HG02981 (cell line): Measurements from ENCODE around the gene DNAJB6.

Experiments used
- ATAC-seq: cut with Tn5 transposase; IDR thresholded peaks from one replicate; pipeline ENCODE4 v1.9.1; 2021; ENCODE audit warnings: mild to moderate bottlenecking, moderate library complexity; ENCODE audit not compliant: unreplicated experiment

DNAJB6 gene

DNA sequence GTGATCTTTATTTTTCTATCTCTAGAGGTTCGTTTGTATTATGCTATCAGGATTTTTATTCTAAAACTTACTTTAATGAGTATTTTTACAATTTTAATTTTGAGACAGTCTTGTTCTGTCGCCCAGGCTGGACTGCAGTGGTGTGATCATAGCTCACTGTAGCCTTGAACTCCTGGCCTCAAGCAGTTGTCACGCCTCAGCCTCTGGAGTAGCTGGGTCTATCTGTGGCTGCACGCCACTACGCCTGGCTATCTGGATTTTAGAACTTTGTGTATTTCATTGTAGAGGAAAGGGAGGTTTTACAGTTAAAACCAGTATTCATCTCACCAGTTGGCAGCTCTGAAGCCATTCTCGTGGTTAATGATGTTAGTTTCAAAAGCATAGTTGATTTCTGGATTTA, 25.9 kb downstream of the DNAJB6 start:
- no peak for ATAC-seq

GRCh38 chr7:157366722-157367121, 29.9 kb downstream of the DNAJB6 start:
- ATAC-seq, result no peak

GRCh38 chr7:157368955-157369354, 32.2 kb downstream of the DNAJB6 start:
- ATAC-seq, result no peak

DNA sequence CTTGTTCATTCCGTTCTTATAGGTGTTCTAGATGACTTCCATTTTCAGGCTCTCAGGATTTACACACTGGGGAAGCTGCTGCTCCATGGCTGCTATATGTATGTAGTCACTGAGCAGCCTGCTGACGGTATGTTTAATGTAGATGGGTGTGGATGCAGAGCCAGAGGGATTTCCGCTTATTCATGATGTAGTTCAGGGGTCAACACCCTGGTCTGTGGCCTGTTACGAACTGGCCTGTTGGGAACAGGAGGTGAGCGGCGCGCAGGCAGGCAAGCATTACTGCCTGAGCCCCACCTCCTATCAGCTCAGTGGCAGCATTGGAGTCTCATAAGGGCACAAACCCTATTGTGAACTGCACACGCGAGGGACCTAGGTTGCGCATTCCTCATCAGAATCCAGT, 33.9 kb downstream of the DNAJB6 start:
- no peak for ATAC-seq

DNA sequence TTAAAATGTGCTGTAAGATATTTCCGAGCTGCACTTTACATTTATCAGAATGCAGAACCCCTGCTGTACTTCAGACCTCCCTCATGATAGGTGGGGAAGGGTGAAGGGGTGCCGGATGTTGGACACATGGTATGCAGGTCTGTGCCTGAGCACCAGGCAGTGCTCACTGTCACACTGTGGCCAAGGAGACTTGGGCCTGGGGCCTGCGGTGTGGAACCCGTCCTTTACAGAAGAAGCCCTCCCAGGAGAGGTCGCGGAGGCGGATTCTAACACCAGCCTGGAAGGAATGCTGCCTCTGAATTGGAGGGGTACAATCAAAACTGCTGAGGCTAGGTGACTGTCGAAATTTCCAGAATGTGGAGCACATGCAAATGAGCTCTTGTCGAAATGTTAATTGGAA, 34.5 kb downstream of the DNAJB6 start:
- no peak for ATAC-seq

DNA sequence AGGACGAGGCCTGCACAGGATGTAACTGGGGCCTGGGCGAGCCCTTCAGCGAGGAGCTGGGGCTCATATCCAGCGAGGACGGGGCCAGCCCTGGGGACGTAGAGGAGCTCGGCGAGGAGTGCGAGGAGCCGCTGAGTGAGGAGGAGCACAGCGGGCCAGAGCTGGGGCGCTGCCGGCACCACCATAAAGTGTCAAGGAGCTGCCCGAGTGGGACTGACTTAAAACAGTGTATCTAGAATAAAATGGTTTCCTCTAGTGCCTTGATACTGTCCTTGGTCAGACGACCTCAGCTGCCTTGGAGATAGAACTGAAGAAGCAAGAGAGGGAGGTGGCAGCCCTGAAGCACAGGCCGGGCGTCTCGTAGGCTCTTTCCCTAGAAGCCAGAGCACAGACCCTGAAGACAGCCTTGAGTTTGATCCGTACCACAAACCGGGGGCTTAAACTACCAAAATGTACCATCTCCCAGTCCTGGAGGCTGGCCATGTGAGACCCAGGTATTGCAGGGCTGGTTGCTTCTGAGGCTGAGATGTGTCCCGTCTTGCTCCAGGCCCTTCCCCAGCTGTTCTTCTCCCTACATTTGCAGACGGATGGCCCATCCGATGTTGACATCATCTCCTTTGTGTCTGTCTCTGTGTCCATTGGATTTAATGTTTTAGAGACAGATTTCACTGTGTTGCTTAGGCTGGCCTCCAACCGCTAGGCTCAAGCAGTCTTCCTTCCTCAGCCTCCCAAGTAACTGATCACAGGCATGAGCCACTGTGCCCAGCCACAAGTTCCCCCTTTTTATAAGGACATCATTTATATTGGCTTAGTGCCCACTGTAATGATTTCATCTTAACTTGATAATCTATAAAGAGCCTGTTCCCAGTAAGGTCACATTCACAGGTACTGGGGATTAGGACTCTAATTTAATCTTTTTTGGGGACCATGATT, 35.8 kb downstream of the DNAJB6 start:
- no peak for ATAC-seq

DNA sequence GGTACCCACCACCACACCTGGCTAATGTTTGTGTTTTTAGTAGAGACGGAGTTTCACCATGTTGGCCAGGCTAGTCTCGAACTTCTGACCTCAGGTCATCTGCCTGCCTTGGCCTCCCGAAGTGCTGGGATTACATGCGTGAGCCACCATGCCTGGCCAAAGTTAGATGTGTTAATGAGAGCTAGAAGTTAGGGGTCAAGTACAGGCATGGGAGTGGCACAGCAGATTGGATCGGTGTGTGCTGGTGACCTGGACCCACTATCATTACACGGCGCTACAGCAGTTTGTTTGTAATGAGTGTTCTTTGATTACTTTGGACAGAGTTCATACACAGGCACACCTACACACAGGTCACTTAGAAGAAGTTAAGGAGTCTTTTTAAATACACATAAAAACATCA, 36.7 kb downstream of the DNAJB6 start:
- no peak for ATAC-seq

DNA sequence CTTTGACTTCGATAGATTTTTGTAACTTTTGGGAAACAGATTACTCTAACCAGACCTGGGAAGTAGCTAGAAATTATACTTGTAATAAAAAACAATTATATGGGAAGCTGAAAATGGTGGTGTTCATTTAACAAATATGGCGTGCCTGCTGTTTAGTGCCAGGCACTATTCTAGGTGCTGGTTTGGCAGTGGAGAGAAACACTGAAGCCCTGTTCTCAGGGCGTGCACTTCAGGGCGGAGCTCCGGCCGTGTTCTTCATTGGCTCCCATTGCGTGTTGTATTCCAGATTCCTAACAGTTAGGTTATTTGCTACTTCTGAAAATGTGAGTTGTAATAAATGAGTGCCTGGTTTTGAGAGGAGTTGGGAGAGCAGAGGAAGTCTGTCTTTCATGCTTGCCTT, 38.6 kb downstream of the DNAJB6 start:
- ATAC-seq, result no peak

- ATAC-seq, result no peak
These were observed 40.8 kb downstream of the DNAJB6 start for GRCh38 chr7:157377436-157378124.

- no peak for ATAC-seq
These were observed 41.6 kb downstream of the DNAJB6 start for GRCh38 chr7:157378390-157378789.

DNA sequence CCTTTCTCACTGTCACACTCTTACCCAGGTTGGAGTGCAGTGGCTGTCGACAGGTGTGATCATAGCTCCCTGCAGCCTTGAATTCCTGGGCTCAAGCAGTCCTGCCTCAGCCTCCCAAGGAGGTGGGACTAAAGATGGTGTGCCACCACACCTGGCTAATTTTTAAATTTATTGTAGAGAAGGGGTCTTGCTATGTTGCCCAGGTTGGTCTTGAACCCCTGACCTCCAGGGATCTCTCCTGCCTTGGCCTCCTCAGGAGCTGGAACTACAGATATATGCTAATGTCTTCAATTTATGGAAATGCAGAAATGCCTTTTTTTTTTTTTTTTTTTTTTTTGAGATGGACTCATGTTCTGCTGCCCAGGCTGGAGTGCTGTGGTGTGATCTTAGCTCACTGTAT, 42.7 kb downstream of the DNAJB6 start:
- no peak for ATAC-seq

DNA sequence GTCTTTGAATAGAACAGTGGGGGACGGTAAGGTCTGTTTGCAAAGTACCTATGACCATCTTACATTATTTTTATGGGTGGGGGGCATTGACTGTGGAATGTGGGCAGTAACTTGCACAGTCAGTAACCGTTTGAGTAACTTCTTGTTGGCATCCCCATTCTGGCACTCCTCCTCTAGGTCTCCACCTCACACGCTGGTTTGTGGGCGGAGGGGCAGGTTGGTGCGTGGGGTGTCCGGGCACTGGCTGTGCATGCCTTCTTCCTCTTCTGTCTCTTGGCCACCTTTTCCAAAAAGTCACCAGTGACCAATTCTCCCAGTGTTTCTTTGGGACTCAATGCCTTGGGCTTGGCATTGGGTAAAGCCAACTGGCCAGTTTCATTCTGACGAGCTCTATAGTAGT, 43.6 kb downstream of the DNAJB6 start:
- ATAC-seq, result no peak

- no peak for ATAC-seq
These were observed 47.1 kb downstream of the DNAJB6 start for GRCh38 chr7:157383868-157384267.

GRCh38 chr7:157384301-157384700, 47.5 kb downstream of the DNAJB6 start:
- ATAC-seq, result no peak

- ATAC-seq, result peak; percentile 94
These were observed 50.4 kb downstream of the DNAJB6 start for GRCh38 chr7:157386979-157387800.

DNA sequence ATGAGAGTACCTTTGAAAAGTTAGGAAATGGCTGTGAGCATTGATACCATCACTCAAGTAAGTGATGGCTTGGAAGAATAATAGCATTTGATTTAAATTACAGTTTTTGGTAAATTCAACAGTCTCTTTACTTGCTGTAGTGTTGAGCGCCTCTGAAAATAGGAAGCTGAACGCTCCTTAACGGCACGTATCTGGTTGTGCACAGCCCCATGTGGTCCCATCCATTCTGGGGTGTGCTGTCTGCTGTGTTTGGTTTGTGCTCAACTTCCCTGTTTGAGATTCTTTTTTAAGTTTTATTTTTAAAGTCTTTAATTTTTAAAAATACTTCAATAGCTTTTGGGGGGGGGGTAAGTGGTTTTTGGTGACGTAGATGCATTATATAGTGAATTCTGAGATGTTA, 51.5 kb downstream of the DNAJB6 start:
- no peak for ATAC-seq

- ATAC-seq, result no peak
These were observed 53.3 kb downstream of the DNAJB6 start for GRCh38 chr7:157389951-157390730.

- ATAC-seq, result no peak
These were observed 54.4 kb downstream of the DNAJB6 start for GRCh38 chr7:157391036-157391710.

GRCh38 chr7:157392256-157393037, 55.6 kb downstream of the DNAJB6 start:
- ATAC-seq, result no peak
